Neural progenitor cell (in vitro differentiated cells): ENCODE measurements around the gene MVB12B. TPM values are rescaled to one million over a fixed set of nuclear protein-coding genes. Genes with fewer than 3 reads are reported as not detected.
A peak's percentile ranks its signal among the peaks of the same experiment; 100 is the strongest.

Experiments
- DNase-seq: peaks from one replicate; pipeline ENCODE4 v3.0.0-alpha.2; 2016; ENCODE audit warnings: low spot score
- H2AFZ ChIP-seq: fragments of 200-600 bp; sonication (generic); replicated peaks from 2 replicates; pipeline ENCODE4 v1.6.1; 2016; ENCODE audit warnings: antibody characterized with exemption
- H3F3A ChIP-seq: fragments of 200-600 bp; sonication (generic); 2 replicates; pipeline ENCODE4 v1.6.1; 2016; ENCODE audit warnings: antibody characterized with exemption, low read depth
- H3K27ac ChIP-seq: fragments of 200-600 bp; sonication (generic); 2 replicates; pipeline ENCODE4 v1.5.1; 2016; ENCODE audit warnings: mild to moderate bottlenecking
- H3K27me3 ChIP-seq: fragments of 200-600 bp; sonication (generic); 2 replicates; pipeline ENCODE4 v1.6.1; 2016; ENCODE audit warnings: mild to moderate bottlenecking, moderate library complexity
- H3K36me3 ChIP-seq: fragments of 200-600 bp; sonication (generic); 2 replicates; pipeline ENCODE4 v1.5.1; 2016
- H3K4me1 ChIP-seq: fragments of 200-600 bp; sonication (generic); 2 replicates; pipeline ENCODE4 v1.6.1; 2016; ENCODE audit warnings: mixed run types
- H3K4me2 ChIP-seq: fragments of 200-600 bp; sonication (generic); 2 replicates; pipeline ENCODE4 v1.6.1; 2016
- H3K4me3 ChIP-seq: fragments of 200-600 bp; sonication (generic); 2 replicates; pipeline ENCODE4 v1.5.1; 2016
- H3K79me2 ChIP-seq: fragments of 200-600 bp; sonication (generic); 2 replicates; pipeline ENCODE4 v1.6.1; 2016; ENCODE audit warnings: low read depth
- H3K9ac ChIP-seq: fragments of 200-600 bp; sonication (generic); 2 replicates; pipeline ENCODE4 v1.6.1; 2016
- H3K9me3 ChIP-seq: fragments of 200-600 bp; sonication (generic); 2 replicates; pipeline ENCODE4 v1.5.1; 2016; ENCODE audit warnings: low read depth
- H4K20me1 ChIP-seq: fragments of 200-600 bp; sonication (generic); 2 replicates; pipeline ENCODE4 v1.6.1; 2016; ENCODE audit warnings: low read depth
- H3K27ac Mint-ChIP-seq: 3 replicates; pipeline ENCODE4 v1.8.0; 2021; ENCODE audit warnings: mixed read lengths
- H3K27me3 Mint-ChIP-seq: 2 replicates; pipeline ENCODE4 v1.8.0; 2022; ENCODE audit warnings: low read depth, mild to moderate bottlenecking, inconsistent platforms, moderate library complexity, mixed read lengths; ENCODE audit not compliant: insufficient read depth
- H3K36me3 Mint-ChIP-seq: 3 replicates; pipeline ENCODE4 v1.8.0; 2021; ENCODE audit warnings: mixed read lengths
- H3K4me1 Mint-ChIP-seq: 3 replicates; pipeline ENCODE4 v1.8.0; 2021; ENCODE audit warnings: mixed read lengths
- H3K4me3 Mint-ChIP-seq: 3 replicates; pipeline ENCODE4 v1.8.0; 2021; ENCODE audit warnings: mild to moderate bottlenecking, moderate library complexity, mixed read lengths
- H3K9me3 Mint-ChIP-seq: 3 replicates; pipeline ENCODE4 v1.8.0; 2020; ENCODE audit warnings: mixed read lengths
- EZH2 ChIP-seq: fragments of 200-600 bp; sonication (generic); IDR thresholded peaks from 2 replicates; pipeline ENCODE4 v1.6.1; 2017; ENCODE audit warnings: antibody characterized with exemption, mild to moderate bottlenecking, moderate library complexity
- EZH2phosphoT487 ChIP-seq: fragments of 200-600 bp; sonication (generic); IDR thresholded peaks from 2 replicates; pipeline ENCODE4 v1.6.1; 2017; ENCODE audit warnings: antibody characterized with exemption
- total RNA-seq: library from RNA; depleted of rRNA; stranded (reverse); fragments of >200 nt; gene quantifications from 2 replicates; pipeline ENCODE4 v1.2.3, GENCODE V29; 2015; ENCODE audit warnings: low replicate concordance
- TF ChIP-seq, protein P1 (sequence below): fragments of 200-600 bp; sonication (generic); IDR thresholded peaks from 2 replicates; pipeline ENCODE4 v1.5.1; 2017; ENCODE audit warnings: antibody characterized with exemption, mild to moderate bottlenecking

MVB12B gene
- total RNA-seq, 1 donor from 2014 or later: 16.1 TPM

DNA sequence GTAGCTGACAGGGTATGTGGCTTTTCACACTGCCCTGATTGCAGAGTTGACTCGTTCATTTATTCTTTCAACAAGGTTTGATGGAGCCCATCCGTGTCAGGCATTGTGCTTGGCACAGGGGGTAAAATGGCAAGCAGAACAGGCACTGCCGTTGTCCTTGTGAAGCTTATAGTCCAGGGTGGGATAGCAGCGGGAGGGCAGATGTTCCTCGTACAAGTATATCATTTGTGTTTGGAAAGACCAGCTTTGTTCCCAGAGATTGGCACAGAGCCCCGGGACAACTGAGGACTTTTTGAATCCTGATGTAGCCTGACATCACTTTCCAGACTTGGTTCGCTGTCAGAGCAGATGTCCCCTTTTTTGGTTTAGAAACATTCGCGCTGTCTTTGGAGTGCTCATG is 50.9 kb downstream of the MVB12B start:
- Histone ChIP-seq H3K9me3 (no peaks in the 10 kb centered on the region), H3K79me2 (no peaks in the 10 kb centered on the region), H3K9ac (no peak overlapping the region), H2AFZ (no peak overlapping the region), H3K27ac (no peak overlapping the region), H3K27me3 (no peaks in the 10 kb centered on the region), H3K4me1 (peaks cover 72% of the 10 kb centered on the region), H3K36me3 (no peaks in the 10 kb centered on the region), H3K4me2 (peak overlapping the region; percentile 73), H3F3A (peaks cover 44% of the 10 kb centered on the region), H4K20me1 (peaks cover 5% of the 10 kb centered on the region), H3K4me3 (no peak overlapping the region)
- H3K4me1 Mint-ChIP-seq: peaks cover 84% of the 10 kb centered on the region
- peaks cover 1% of the 10 kb centered on the region for H3K36me3 Mint-ChIP-seq
- H3K9me3 Mint-ChIP-seq: no peaks in the 10 kb centered on the region
- H3K4me3 Mint-ChIP-seq: no peak overlapping the region
- no peak for TF ChIP-seq EZH2
- TF ChIP-seq, protein P1, sequence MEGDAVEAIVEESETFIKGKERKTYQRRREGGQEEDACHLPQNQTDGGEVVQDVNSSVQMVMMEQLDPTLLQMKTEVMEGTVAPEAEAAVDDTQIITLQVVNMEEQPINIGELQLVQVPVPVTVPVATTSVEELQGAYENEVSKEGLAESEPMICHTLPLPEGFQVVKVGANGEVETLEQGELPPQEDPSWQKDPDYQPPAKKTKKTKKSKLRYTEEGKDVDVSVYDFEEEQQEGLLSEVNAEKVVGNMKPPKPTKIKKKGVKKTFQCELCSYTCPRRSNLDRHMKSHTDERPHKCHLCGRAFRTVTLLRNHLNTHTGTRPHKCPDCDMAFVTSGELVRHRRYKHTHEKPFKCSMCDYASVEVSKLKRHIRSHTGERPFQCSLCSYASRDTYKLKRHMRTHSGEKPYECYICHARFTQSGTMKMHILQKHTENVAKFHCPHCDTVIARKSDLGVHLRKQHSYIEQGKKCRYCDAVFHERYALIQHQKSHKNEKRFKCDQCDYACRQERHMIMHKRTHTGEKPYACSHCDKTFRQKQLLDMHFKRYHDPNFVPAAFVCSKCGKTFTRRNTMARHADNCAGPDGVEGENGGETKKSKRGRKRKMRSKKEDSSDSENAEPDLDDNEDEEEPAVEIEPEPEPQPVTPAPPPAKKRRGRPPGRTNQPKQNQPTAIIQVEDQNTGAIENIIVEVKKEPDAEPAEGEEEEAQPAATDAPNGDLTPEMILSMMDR: no peak
- no peak for TF ChIP-seq EZH2phosphoT487
- H3K27me3 Mint-ChIP-seq: peaks cover 2% of the 10 kb centered on the region
- DNase-seq: no peak
- H3K27ac Mint-ChIP-seq: peak overlapping the region; percentile 51

DNA sequence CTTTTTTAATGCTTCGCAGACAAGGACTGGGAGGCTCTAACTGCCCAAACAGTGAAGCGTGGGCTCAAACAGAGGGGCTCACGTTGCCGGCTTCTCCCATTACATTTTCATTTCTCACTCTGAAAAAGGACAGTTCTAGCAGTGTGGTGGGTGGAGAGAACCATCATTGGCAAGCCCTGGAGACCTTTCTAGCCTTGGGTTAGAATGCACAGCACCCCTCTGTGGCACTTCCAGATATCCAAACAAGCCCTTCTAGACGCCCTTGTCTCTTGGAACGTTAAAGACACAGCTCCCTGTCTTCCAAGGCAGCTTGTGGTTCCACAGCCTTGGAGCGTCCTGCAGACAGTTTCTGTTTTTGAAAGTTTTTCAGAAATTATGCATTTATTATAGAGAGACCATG is 52.1 kb downstream of the MVB12B start:
- no peak for DNase-seq
- Mint-ChIP-seq H3K27ac (peak overlapping the region; percentile 79), H3K36me3 (peaks cover 7% of the 10 kb centered on the region), H3K4me1 (peaks cover 73% of the 10 kb centered on the region), H3K27me3 (peaks cover 2% of the 10 kb centered on the region), H3K9me3 (no peaks in the 10 kb centered on the region), H3K4me3 (no peak overlapping the region)
- Histone ChIP-seq H3K36me3 (no peaks in the 10 kb centered on the region), H3K9me3 (no peaks in the 10 kb centered on the region), H3K27ac (no peak overlapping the region), H3K4me1 (peaks cover 66% of the 10 kb centered on the region), H3K79me2 (no peaks in the 10 kb centered on the region), H3K9ac (no peak overlapping the region), H4K20me1 (peaks cover 5% of the 10 kb centered on the region), H2AFZ (no peak overlapping the region), H3K4me2 (no peak overlapping the region), H3K4me3 (no peak overlapping the region), H3K27me3 (no peaks in the 10 kb centered on the region), H3F3A (peaks cover 44% of the 10 kb centered on the region)
- no peak for TF ChIP-seq EZH2phosphoT487
- TF ChIP-seq, protein P1: no peak
- no peak for TF ChIP-seq EZH2

DNA sequence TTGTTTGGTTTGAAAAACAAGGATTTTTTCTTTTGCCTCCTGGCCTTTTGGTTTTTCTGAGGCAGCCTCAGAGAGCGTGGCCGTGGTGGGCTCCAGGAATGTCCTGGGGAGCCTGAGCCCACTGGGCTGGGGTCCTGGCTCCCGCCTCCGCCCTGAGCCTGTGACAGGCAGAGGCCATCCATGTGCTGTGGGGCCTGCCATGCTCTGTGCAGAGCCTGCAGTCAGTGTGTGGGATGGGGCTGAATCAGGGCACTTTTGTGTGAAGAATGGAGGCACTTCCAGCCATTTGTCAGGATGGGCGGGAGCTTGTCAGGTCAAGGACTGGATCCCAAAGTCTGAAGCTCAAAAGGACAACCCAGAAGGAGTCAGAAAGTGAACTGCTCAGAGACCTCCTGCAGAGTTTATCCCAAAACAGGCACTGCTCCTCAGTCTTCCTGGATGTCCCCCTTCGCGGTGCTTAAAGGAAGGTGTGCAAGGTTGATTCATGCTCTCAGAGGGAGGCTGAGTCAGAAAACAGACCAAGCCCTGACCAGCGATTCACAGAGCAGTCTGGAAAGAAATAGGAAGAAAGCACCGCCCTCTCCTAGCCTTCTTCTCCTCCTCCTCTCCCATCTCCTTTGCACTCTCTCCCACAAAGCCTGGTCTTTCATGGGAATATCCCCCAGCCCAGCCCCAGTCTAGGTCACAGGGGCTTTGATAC is 53.2 kb downstream of the MVB12B start:
- peaks cover 56% of the 10 kb centered on the region for H3K4me1 ChIP-seq
- no peaks in the 10 kb centered on the region for H3K9me3 ChIP-seq
- TF ChIP-seq, protein P1: no peak
- no peak for TF ChIP-seq EZH2phosphoT487
- no peak for TF ChIP-seq EZH2
- H3F3A ChIP-seq: peaks cover 37% of the 10 kb centered on the region
- Mint-ChIP-seq H3K4me1 (peaks cover 63% of the 10 kb centered on the region), H3K27me3 (peaks cover 2% of the 10 kb centered on the region), H3K36me3 (peaks cover 8% of the 10 kb centered on the region), H3K27ac (no peak overlapping the region), H3K4me3 (no peak overlapping the region), H3K9me3 (no peaks in the 10 kb centered on the region)
- no peak overlapping the region for H2AFZ ChIP-seq
- peaks cover 5% of the 10 kb centered on the region for H4K20me1 ChIP-seq
- H3K27me3 ChIP-seq: no peaks in the 10 kb centered on the region
- H3K4me3 ChIP-seq: no peak overlapping the region
- H3K36me3 ChIP-seq: no peaks in the 10 kb centered on the region
- no peak overlapping the region for H3K9ac ChIP-seq
- H3K27ac ChIP-seq: peak overlapping the region; percentile 39
- H3K79me2 ChIP-seq: no peaks in the 10 kb centered on the region
- no peak for DNase-seq
- peak overlapping the region; percentile 31 for H3K4me2 ChIP-seq
